GM18519 (cell line): Measurements from ENCODE around the gene SLC38A9.

Experiments used
- ATAC-seq: cut with Tn5 transposase; IDR thresholded peaks from one replicate; pipeline ENCODE4 v1.9.1; 2021; ENCODE audit warnings: mild to moderate bottlenecking, moderate library complexity; ENCODE audit not compliant: unreplicated experiment, low FRiP score

The SLC38A9 gene

GRCh38 chr5:55591686-55592085, 120.4 kb downstream of the SLC38A9 start:
- ATAC-seq = no peak

DNA sequence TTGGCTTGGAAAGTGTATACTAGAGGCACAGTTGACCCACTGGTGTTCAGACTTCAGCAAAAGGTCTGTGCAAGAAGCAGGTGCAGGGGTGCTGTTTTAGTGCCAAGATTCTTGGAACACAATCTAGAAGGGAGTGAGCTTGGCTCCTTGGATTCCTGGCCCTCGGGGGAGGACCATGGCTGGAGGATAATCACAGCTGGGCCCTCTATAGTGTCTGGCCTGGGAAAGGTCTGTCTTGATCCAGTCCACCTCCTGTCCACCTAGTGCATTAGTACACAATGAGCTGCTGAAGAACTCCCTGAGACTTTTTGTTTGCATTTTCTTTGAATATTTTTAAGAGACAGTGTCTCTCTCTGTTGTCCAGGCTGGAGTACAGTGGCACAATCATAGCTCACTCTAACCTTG, 126.9 kb downstream of the SLC38A9 start:
- ATAC-seq = no peak

DNA sequence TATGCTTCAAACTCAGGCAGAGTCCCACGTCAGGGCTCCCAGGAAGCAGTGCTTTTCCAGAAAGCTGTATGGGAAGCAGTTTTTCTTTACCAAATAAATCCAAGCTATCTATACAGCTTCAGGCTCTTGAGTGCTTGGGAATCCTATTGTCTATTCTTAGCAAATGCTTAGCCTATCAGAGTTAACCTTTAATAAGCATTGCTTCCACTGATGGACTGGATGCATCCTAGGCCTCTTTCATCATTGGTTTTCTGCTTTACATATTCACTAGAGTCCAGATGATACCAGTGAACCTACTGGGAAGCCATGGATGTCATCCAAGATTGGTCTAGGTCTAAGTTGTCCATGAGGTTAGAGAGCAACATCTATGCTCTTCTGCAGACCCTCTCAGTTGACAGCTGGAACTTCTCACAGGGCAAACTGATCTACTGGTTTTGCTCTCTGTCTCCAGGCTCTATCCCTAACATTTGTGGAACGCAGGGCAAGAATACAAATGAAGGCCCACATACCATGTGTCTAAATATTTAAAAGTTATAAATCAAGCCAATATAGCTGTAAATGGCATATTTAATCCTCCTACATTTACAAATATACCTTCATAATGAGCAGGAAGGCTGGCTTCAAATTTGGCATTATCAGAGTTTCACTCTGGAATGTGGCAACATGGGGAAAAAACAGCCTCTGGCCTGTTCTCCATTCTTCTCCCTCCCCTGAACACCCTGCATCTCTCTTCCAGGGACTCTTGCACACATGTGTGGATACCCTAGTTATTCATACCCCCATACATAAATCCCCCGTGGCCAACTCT, 127.5 kb downstream of the SLC38A9 start:
- ATAC-seq = no peak

DNA sequence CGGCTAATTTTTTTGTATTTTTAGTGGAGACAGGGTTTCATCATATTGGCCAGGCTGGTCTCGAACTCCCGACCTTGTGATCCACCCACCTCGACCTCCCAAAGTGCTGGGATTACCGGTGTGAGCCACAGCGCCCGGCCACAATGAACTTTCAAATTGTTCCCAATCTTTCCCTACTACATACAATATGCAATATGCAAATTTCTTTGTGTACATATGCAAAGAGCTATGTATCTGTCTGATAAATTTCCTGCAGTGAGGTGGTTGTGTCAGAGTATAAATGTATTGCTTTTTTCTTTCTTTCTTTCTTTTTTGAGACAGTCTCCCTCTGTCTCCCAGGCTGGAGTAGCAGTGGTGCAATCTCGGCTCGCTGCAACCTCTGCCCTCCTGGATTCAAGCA, 128.5 kb downstream of the SLC38A9 start:
- no peak for ATAC-seq

- ATAC-seq = no peak
These were observed 129.9 kb downstream of the SLC38A9 start for GRCh38 chr5:55582256-55582655.

DNA sequence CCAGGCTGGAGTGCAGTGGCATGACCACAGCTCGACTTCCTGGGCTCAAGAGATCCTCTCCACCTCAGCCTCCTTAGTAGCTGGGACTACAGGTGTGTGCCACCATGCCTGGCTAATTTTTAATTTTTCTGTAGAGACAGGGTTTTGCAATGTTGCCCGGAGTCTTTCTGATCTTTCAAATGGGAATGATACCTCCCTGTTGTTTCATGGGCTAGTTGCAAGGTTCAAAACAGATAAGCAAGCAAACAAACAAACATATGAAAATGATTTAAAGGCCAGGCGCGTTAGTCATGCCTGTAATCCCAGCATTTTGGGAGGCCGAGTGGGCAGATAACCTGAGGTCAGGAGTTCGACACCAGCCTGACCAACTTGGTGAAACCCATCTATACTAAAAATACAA, 132.1 kb downstream of the SLC38A9 start:
- no peak for ATAC-seq

GRCh38 chr5:55578771-55579170, 133.4 kb downstream of the SLC38A9 start:
- no peak for ATAC-seq

DNA sequence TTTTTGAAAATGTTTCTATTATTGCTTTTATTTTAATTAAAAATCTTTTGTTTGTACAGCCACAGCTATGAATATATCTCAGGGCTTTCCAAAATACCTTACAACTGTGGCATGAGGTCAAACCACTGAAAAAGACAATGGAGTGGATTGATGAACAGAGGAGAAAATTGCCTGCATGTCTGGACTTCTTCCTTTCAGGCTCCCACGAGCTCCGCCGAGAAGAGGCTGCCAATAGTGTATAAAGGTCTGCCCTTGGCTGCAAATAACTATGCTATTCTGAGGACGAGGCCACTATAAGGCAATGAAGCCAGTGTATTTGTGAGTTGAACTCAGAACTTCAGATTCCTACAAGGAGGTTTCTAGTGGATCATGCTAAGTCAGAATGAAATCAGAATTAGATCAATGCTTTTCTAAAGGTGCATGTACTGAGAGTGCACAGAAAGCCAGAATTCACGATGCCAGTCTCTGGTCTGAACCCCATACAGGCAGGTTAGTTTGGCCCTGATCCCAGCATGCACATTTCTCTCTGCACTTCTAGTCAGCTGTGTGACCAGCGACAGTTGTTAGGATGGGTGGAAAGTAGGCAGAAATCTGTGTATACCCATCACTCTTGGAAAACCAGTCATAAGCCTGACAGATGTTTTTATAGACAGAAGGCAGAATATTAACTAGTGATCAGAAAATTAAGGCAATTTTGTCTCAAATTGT, 134.6 kb downstream of the SLC38A9 start:
- no peak for ATAC-seq

GRCh38 chr5:55576661-55577060, 135.5 kb downstream of the SLC38A9 start:
- no peak for ATAC-seq
